HG02943 (cell line): ENCODE data around the gene MOCS3.

Experiments used
- ATAC-seq: cut with Tn5 transposase; IDR thresholded peaks from one replicate; pipeline ENCODE4 v1.9.1; 2021; ENCODE audit warnings: mild to moderate bottlenecking, low read depth, moderate library complexity; ENCODE audit not compliant: unreplicated experiment

MOCS3 gene

DNA sequence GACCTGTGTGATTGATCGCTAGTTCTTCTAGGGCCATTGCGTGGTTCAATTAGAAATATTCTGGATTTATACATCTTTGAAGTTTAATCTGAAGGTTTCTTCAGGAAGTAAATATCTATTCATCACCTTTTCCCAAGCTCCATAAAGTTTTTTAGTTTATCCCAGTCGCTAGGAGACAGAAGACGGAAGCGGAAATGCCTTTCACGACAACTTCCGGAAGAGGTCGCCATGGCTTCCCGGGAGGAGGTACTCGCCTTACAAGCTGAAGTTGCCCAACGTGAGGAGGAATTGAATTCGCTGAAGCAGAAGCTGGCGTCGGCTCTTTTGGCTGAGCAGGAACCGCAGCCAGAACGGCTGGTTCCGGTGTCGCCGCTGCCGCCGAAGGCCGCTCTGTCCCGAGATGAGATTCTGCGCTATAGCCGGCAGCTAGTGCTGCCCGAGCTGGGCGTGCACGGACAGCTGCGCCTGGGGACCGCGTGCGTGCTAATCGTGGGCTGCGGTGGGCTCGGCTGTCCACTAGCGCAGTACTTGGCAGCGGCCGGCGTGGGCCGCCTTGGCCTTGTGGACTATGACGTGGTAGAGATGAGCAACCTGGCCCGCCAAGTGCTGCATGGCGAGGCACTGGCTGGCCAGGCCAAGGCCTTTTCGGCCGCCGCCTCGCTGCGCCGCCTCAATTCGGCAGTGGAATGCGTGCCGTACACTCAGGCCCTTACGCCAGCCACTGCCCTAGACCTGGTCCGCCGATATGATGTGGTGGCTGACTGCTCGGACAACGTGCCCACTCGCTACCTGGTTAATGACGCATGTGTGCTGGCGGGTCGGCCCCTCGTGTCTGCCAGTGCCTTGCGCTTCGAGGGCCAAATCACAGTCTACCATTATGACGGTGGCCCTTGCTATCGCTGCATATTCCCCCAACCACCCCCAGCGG lies at the start of gene MOCS3:
Gene MOCS3, plus strand, starts transcription at position 204 of the 928 bp plus-strand sequence. Its CDS starts 25 bp downstream, at position 229.
- peak; percentile 54 for ATAC-seq

GRCh38 chr20:50909413-50909812 lies 49.2 kb upstream of the MOCS3 start:
- ATAC-seq = no peak

DNA sequence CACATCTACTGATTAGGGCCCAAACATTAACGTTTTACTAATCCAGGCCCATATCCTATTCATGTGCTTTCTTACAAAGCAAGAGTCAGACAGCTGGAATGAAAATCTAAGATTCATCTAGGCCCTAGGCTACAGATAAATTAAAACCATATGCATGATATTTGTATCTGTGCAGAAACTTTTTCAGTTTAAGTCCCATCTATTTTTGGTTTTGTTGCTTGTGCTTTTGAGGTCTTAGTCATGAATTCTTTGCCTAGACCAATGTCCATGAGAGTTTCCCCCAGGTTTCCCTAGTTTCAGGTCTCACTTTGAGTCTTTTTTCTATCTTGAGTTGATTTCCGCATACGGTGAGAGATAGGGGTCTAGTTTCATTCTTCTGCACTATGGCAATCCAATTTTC lies 47.6 kb upstream of the MOCS3 start:
- ATAC-seq = no peak

- ATAC-seq = peak; percentile 62
Observed at GRCh38 chr20:50911716-50912115, 46.9 kb upstream of the MOCS3 start.

GRCh38 chr20:50913690-50914375 lies 44.8 kb upstream of the MOCS3 start:
- ATAC-seq = no peak

DNA sequence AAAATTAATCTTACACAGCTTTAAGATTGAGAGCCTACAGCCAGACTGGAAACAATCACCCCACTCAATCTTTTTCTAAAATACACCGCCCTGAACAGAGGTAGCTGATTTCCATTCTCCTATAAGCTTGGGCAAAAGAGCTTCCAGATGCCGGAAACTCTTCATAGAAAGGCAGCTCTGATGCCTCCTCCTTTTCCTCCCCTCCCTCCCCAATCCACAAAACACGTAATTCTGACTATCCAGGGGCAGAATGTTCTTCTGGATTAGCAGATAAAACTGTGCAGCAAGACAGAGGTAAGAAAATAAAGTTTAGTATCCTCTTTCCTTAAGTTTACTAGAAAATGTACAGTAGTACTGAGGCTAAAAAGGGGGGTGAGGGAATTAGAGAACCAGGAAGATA lies 43.2 kb upstream of the MOCS3 start:
- ATAC-seq = no peak

DNA sequence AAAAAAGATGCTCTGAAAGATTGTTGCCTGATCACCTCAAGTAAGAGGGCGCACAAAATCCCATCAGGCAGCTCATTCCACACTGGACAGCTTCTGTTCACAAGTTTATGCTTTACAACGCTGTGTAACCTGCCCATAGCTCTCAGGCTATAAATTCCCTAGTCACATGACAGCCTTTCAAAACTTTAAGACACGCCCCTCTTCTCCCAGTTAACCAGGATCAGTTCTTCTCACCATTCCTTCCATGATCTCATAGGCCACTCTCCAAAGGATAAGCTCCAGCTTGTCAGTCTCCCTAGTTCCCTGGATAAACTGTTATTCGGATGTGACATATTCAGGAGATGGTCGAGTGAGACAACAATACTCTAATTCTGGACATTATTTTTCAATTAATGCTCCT lies 42.4 kb upstream of the MOCS3 start:
- ATAC-seq = no peak

GRCh38 chr20:50916934-50917333 lies 41.7 kb upstream of the MOCS3 start:
- ATAC-seq = no peak

DNA sequence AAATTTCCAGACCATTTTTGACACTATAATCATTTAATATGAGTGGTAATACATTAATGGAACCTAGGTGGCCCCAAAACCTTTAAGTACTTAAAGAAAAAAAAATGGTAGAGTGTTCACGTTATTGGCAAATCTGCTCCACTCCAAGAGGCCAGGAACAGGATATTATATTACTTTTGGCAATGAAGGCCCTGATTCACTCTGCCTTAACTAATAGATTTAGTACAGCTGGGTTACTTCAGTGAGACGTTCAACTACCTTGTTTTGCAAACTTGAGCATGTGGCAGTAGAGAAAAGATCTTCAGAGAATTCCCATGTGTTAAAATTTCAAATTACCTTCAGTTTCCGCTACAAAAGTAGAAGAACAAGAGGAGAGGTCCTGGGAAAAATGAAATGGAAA lies 40.2 kb upstream of the MOCS3 start:
- ATAC-seq = no peak

DNA sequence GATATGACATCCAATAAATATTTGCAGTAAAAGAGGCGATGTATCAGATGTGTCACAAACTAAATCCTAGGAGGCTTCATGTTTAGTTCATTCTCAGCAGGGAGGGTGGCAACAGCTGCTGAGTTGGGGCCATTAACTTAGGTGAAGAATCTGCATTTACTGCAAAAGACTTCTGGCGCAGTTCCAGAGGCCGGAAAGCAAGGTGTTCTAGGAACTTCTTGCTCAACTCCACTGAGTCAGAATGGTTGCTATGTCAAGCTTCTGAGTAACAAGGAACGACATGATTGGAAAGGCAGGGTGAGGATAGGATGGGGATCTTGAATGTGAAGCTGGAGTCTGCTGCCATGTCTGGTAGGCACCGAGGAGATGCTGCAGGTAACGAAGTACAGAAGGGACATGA lies 39.1 kb upstream of the MOCS3 start:
- no peak for ATAC-seq

- no peak for ATAC-seq
Observed at GRCh38 chr20:50920997-50921396, 37.6 kb upstream of the MOCS3 start.

DNA sequence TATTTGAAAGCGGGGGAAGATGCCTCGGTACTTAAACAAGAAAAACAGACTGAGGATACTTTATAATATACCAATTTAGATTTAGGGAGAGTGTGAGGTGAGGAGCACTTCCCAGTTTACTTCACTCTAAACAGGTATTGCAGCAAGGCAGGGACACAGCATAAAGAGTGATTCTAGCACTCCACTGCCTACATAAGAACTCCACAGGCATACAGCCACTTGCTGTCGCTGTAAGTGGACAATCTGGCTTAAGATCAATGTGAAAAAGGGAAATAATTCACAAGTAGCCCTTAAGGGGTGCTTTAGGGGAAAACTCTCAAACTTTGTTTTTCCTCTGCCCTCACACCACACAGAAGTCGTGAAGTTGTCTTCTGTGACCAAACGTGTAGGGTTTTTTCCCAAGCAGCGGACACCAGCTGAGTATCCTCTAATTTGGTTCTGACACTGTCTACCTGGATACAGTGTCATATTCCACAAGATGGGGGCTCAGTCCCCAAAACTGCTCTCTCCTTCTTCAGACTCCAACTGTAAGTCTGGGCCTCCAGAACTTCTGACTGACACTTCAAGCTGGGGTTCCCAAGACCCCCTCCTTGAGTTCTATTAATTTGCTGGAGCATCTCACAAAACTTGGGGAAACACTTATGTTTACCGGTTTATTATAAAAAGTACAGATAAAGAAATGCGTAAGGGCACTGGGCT lies 36.7 kb upstream of the MOCS3 start:
- no peak for ATAC-seq

DNA sequence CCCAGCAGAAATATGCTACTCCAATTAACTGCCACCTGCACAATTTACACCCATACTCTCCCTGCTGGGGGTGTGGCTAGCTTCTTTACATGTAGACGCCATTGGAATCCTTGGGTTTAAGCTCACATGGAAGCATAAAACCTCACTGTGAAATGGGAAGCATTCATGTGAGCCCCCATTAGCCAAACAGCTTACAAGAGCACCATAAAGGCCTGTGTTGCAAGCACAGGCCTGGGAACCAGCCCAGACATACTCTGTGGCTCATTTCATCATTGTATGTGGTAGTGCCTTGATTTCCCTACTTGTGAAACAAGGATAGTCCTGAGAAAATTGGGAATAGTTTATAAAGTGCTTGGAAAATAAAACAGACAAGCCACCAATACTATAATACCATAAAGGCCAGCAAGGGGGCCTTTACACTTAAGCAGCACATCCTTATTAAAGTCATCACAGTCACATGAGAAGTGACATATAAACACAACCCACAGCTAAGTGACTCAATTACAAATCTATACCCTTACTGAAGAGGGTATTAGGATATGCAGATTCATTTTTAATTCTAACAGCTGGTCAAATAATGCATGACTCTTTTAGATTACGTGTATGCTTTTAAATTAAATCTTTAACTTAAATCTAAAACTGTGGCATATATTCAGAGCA lies 34.2 kb upstream of the MOCS3 start:
- no peak for ATAC-seq

DNA sequence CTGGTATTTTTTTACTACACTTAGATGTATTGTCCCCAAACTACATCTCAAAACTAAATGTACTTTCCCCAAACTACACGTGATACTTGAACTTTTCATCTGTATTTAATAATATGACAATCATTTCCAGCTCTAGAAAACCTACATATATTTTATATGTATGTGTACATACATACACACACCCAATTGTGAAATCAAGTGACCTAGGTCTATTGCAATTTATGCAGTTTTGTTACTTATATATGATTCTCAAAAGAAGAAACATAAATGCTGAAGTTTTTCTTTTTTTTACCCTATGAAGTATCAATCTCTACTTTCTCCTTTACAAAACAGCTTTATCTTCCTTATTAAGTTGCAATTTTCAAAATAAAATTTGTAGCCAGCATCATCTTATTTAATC lies 32.1 kb upstream of the MOCS3 start:
- no peak for ATAC-seq

DNA sequence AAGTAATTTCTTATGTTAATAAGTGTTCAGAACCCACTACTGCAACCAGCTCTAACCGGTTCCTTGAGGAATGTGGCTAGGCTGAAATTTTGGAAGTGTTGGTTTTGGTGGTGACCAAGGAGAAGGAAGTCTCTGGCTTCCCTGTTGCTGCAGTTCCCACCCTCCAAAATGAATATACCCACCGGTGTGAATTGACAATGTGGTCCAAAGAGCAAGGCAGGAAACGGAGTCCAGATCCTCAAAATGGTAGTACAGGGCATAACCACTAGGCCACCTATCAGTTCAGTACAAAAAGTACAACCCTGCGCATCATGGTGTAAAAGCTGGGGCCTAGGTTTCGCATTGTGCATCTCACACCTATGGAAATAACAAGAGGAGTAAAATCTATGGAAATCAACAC lies 30.1 kb upstream of the MOCS3 start:
- no peak for ATAC-seq

DNA sequence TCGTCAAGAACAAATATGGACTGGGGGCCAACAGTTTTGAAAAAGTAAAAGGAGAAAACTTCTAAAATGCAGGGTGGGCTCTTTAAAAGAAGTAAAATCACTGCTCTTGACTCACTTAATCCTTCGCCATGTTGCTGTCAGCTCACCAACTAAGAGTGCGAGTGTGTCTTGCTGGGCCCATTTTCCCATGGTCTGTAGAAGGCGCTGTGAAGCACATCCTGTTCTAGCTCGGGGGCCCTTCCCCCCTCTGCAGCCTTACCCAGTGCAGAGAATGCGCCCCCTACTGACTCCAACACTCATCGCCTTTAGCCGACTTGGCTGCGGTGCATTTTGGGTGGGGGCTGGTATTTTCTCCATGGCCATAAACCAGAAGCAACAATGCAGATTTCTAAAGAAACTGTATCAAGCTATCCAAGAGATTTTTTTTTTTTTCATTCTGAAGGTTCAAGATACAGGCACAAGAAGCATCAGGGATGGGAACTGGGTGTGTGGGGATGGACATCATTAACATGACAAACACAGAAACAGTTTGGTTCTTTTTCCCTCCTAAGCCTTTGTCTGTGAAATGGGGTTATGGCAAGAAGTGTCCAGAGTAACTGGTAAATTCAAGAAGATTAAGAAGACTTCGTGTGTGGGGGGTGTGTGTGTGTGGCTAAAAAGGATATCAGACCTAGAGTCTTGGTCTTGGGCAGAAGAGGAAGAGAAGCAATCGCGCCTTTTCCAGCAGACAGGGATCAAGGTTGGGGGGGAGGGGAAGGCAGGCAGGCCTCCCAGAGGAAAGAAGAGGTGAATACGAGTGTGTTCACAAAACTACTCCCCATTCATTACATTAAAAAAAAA lies 29.1 kb upstream of the MOCS3 start:
- ATAC-seq = peak; percentile 46

- peak; percentile 4 for ATAC-seq
Observed at GRCh38 chr20:50930139-50930975, 28.3 kb upstream of the MOCS3 start.

GRCh38 chr20:50930976-50931305 lies 27.7 kb upstream of the MOCS3 start:
- ATAC-seq = peak; percentile 31
